B cell (primary cell): ENCODE data around the gene PLD4. TPM values are rescaled to one million over a fixed set of nuclear protein-coding genes. Genes with fewer than 3 reads are reported as not detected.
A peak's percentile ranks its signal among the peaks of the same experiment; 100 is the strongest.

Experiments used
- ATAC-seq: fragments of 200-7000 bp; cut with Tn5 transposase; one replicate; pipeline ENCODE4 v1.10.0; 2021; ENCODE audit warnings: low read depth, mild to moderate bottlenecking, moderate number of reproducible peaks, moderate library complexity
- CTCF ChIA-PET: fragments of 350-600 bp; sonication (Branson Sonifier 250); formaldehyde crosslinking; loops from one replicate; lab custom pipeline; 2021; ENCODE audit warnings: antibody characterized with exemption, inconsistent platforms; lab: Charles Lee
- POLR2A ChIA-PET: fragments of 350-600 bp; sonication (Branson Sonifier 250); formaldehyde crosslinking; loops from one replicate; lab custom pipeline; 2021; ENCODE audit warnings: antibody characterized with exemption; lab: Charles Lee
- DNase-seq: peaks from one replicate; pipeline ENCODE4 v3.0.0; 2013
- H2AFZ ChIP-seq: 2 replicates; pipeline ENCODE4 v1.6.1; 2012; ENCODE audit warnings: mild to moderate bottlenecking, low read depth, low read length; ENCODE audit not compliant: insufficient read depth, poor library complexity, severe bottlenecking
- H3K27ac ChIP-seq, 2 donors: 1 replicate in 1 of 2; 2 replicates in 1 of 2; pipeline ENCODE4 v1.5.1; 2012 to 2013; ENCODE audit warnings: low read length in 2 of 2, mild to moderate bottlenecking in 2 of 2, moderate library complexity in 1 of 2
- H3K27me3 ChIP-seq, 4 experiments: fragments of 200-600 bp in 1 of 4; sonication (generic) in 1 of 4; replicated peaks in 1 of 4; 1 replicate in 2 of 4; 2 replicates in 2 of 4; pipeline versions ENCODE4 v1.6.1 to v1.7.0; 2013 to 2016; ENCODE audit warnings: low read length in 3 of 4, mild to moderate bottlenecking in 2 of 4, mixed read lengths in 1 of 4, moderate library complexity in 1 of 4; ENCODE audit not compliant: insufficient read depth in 4 of 4, control insufficient read depth in 3 of 4; ENCODE audit errors: control extremely low read depth in 1 of 4
- H3K36me3 ChIP-seq, 2 experiments: replicated peaks in 1 of 2; 1 replicate in 1 of 2; 2 replicates in 1 of 2; pipeline versions ENCODE4 v1.6.1 to v1.7.1; 2013; ENCODE audit warnings: low read length in 1 of 2; ENCODE audit not compliant: insufficient read depth in 2 of 2, control insufficient read depth in 1 of 2; ENCODE audit errors: control extremely low read depth in 1 of 2, extremely low read depth in 1 of 2
- H3K4me1 ChIP-seq, 2 donors: fragments of 200-600 bp in 1 of 2; sonication (generic) in 1 of 2; 1 replicate in 1 of 2; 2 replicates in 1 of 2; pipeline versions ENCODE4 v1.5.1 to v1.6.1; 2013 to 2017; ENCODE audit warnings: low read length in 2 of 2; ENCODE audit not compliant: control insufficient read depth in 2 of 2, insufficient read depth in 2 of 2
- H3K4me2 ChIP-seq: replicated peaks from 2 replicates; pipeline ENCODE3; 2012; ENCODE audit warnings: mild to moderate bottlenecking, low read depth, low read length; ENCODE audit not compliant: poor library complexity, severe bottlenecking
- H3K4me3 ChIP-seq, 5 experiments: fragments of 200-600 bp in 1 of 5; sonication (generic) in 1 of 5; 1 replicate in 3 of 5; 2 replicates in 2 of 5; pipeline versions ENCODE4 v1.5.1 to v1.7.0; 2011 to 2016; ENCODE audit warnings: low read length in 4 of 5, mild to moderate bottlenecking in 4 of 5, low read depth in 2 of 5, control low read depth in 1 of 5, moderate library complexity in 1 of 5; ENCODE audit not compliant: insufficient read depth in 1 of 5; ENCODE audit errors: control extremely low read depth in 1 of 5, extremely low read depth in 1 of 5
- H3K79me2 ChIP-seq: fragments of 200-600 bp; sonication (generic); one replicate; pipeline ENCODE4 v1.6.0; 2016; ENCODE audit warnings: low read length; ENCODE audit not compliant: control insufficient read depth, insufficient read depth
- H3K9ac ChIP-seq: fragments of 200-600 bp; sonication (generic); 2 replicates; pipeline ENCODE4 v1.6.1; 2017; ENCODE audit warnings: mild to moderate bottlenecking, low read length, moderate library complexity
- H3K9me3 ChIP-seq, 3 donors: one replicate each; pipeline versions ENCODE4 v1.6.1 to v1.7.1; 2013; ENCODE audit warnings: low read length in 2 of 3; ENCODE audit not compliant: control insufficient read depth in 2 of 3, insufficient read depth in 1 of 3; ENCODE audit errors: control extremely low read depth in 1 of 3
- H4K20me1 ChIP-seq: 2 replicates; pipeline ENCODE4 v1.6.0; 2012; ENCODE audit warnings: mild to moderate bottlenecking, low read length; ENCODE audit not compliant: insufficient read depth, control insufficient read depth, poor library complexity, severe bottlenecking
- H3K27ac Mint-ChIP-seq: one replicate; pipeline ENCODE4 v1.8.0; 2021; ENCODE audit warnings: mixed read lengths
- H3K27me3 Mint-ChIP-seq: one replicate; pipeline ENCODE4 v1.8.0; 2021; ENCODE audit warnings: mixed read lengths
- H3K4me1 Mint-ChIP-seq: one replicate; pipeline ENCODE4 v1.8.0; 2021; ENCODE audit warnings: mixed read lengths
- H3K4me3 Mint-ChIP-seq: one replicate; pipeline ENCODE4 v1.8.0; 2021; ENCODE audit warnings: mixed read lengths
- H3K9me3 Mint-ChIP-seq: one replicate; pipeline ENCODE4 v1.8.0; 2022; ENCODE audit warnings: mixed read lengths; ENCODE audit not compliant: insufficient read depth
- CTCF ChIP-seq: fragments of 200-600 bp; IDR thresholded peaks from one replicate; pipeline ENCODE4 v1.8.0; 2022; ENCODE audit warnings: antibody characterized with exemption, mild to moderate bottlenecking
- EZH2 ChIP-seq: IDR thresholded peaks from 2 replicates; pipeline ENCODE4 v1.6.1; 2012; ENCODE audit warnings: borderline replicate concordance, low read depth, mild to moderate bottlenecking, moderate library complexity, low read length; ENCODE audit not compliant: insufficient read depth, poor library complexity, severe bottlenecking
- WGBS: methylation state at CpG from one replicate; pipeline ENCODE4 v1.1.5; 2013; ENCODE audit warnings: missing lambda C conversion rate; ENCODE audit not compliant: insufficient coverage; 5-methylcytosine and 5-hydroxymethylcytosine counted together
- intact Hi-C: fragments of 100-400 bp; cut with micrococcal nuclease; formaldehyde crosslinking; loops from one replicate; pipeline ENCODE4 v1.10.0; 2022
- polyA plus RNA-seq: library from polyadenylated mRNA; depleted of rRNA; stranded (reverse); fragments of >200 nt; gene quantifications from 2 replicates; pipeline ENCODE4 v1.2.3, GENCODE V29; 2012
- total RNA-seq, 2 donors: library from RNA; stranded (reverse); fragments of 120-200 nt in 1 of 2; gene quantifications; 1 replicate in 1 of 2; 2 replicates in 1 of 2; pipeline versions ENCODE4 v1.2.3 to v1.2.4, GENCODE V29; 2013 to 2022

The PLD4 gene
- total and polyA plus RNA-seq, 2 donors (not counting 1 experiment from before 2014, with no cell fraction given) = 49.9 to 79.7 TPM

GRCh38 chr14:104932676-104933631 is 8.3 kb downstream of the PLD4 start:
- Histone ChIP-seq H3K36me3 (peaks cover 0 to 27% of the 10 kb centered on the region in 2 experiments), H3K27me3 (peaks cover 0 to 7% (median 2%) of the 10 kb centered on the region in 4 experiments), H3K4me3 (peak overlapping the region in 3 of 5 experiments; percentile 39 to 54 (median 42)), H2AFZ (peak overlapping the region; percentile 65), H3K79me2 (peaks cover 10% of the 10 kb centered on the region), H3K4me2 (peak overlapping the region; percentile 81), H3K9me3 (no peaks in the 10 kb centered on the region), H3K9ac (peak overlapping the region; percentile 35), H4K20me1 (peaks cover 21% of the 10 kb centered on the region), H3K4me1 (peaks cover 3 to 21% of the 10 kb centered on the region in 2 donors), H3K27ac (no peak overlapping the region)
- Mint-ChIP-seq H3K4me3 (peak overlapping the region; percentile 63), H3K4me1 (peaks cover 18% of the 10 kb centered on the region), H3K27ac (no peak overlapping the region), H3K9me3 (no peaks in the 10 kb centered on the region), H3K27me3 (peaks cover 4% of the 10 kb centered on the region)
- CTCF ChIA-PET = interaction anchor here (1.0 to 5.6 kb wide), 7 partner anchors 8 to 113 kb away, joined by 3 to 34 read pairs (median 5); partner anchors contain the start of gene PLD4
- DNase-seq (peak; percentile 86), ATAC-seq (peak; percentile 94)
- 44% methylated on average over 81 of the region's 100 CpGs for WGBS
- TF ChIP-seq CTCF = peak; percentile 69
- TF ChIP-seq EZH2 = no peak
- POLR2A ChIA-PET = interaction anchor here (0.6 kb wide), 1 partner anchor 11 kb away, joined by 3 read pairs; no protein-coding TSS in a partner anchor
- intact Hi-C loops = loop anchor here (1.0 to 2.0 kb wide), 4 partner anchors 10 to 88 kb away; partner anchors contain the start of genes CDCA4 and CLBA1
